ENCODE measurements around the gene CIRBP. TPM values are rescaled to one million over a fixed set of nuclear protein-coding genes. Genes with fewer than 3 reads are reported as not detected.

Gene CIRBP
- total and polyA plus RNA-seq, 4 donors, result 41.1 to 135 (median 96.9) TPM

- WGBS, result 15% methylated on average over 84 of the region's 84 CpGs
- Histone ChIP-seq H3K9me3 (ENCODE audit: control insufficient read depth in 4 of 4, low read length in 3 of 4) (no peaks in the 10 kb centered on the region), H3K9ac (ENCODE audit: low read depth in 1 of 2, low read length in 2 of 2) (peak overlapping the region in 1 of 2 donors; percentile 24), H3K27me3 (ENCODE audit: control insufficient read depth in 4 of 4, insufficient read depth in 4 of 4, low read length in 3 of 4) (no peaks in the 10 kb centered on the region), H3K36me3 (ENCODE audit: control insufficient read depth in 4 of 4, insufficient read depth in 3 of 4, low read depth in 1 of 4, low read length in 3 of 4) (no peaks in the 10 kb centered on the region), H3K27ac (ENCODE audit: low read depth in 1 of 2, low read length in 2 of 2) (peak overlapping the region; percentile 38 to 57), H3K4me1 (ENCODE audit: control insufficient read depth in 4 of 4, insufficient read depth in 4 of 4, low read length in 3 of 4) (peaks cover 25 to 59% (median 38%) of the 10 kb centered on the region in 4 donors), H3K4me3 (ENCODE audit: low read depth in 1 of 3, low read length in 3 of 3) (peak overlapping the region in 1 of 3 donors; percentile 23)
- TF ChIP-seq HNF4G (IDR thresholded peaks at IDR 0.05) (no peak), TAF1 (conservative IDR thresholded peaks at IDR 0.05) (no peak), JUND (IDR thresholded peaks at IDR 0.05) (no peak), FOXA1 (IDR thresholded peaks at IDR 0.05) (no peak), GABPA (IDR thresholded peaks at IDR 0.05 in 1 of 2, conservative IDR thresholded peaks at IDR 0.05 in 1 of 2) (no peak), ZBTB33 (IDR thresholded peaks at IDR 0.05) (no peak), RAD21 (IDR thresholded peaks at IDR 0.05) (peak in 1 of 2 donors; percentile 65), REST (IDR thresholded peaks at IDR 0.05) (no peak), ATF3 (IDR thresholded peaks at IDR 0.05) (no peak), CTCF (IDR thresholded peaks at IDR 0.05; ENCODE audit: low read depth, low read length, missing input control) (peak; percentile 79), NR2F2 (IDR thresholded peaks at IDR 0.05) (no peak), HNF4A (conservative IDR thresholded peaks at IDR 0.05) (no peak), RXRA (IDR thresholded peaks at IDR 0.05) (no peak), MAX (IDR thresholded peaks at IDR 0.05) (no peak), SP1 (IDR thresholded peaks at IDR 0.05) (no peak), YY1 (IDR thresholded peaks at IDR 0.05) (no peak)
- DNase-seq (ENCODE audit: low spot score), result peak; percentile 82
Observed at GRCh38 chr19:1239796-1240737, 29.1 kb upstream of the CIRBP start.

All from liver (tissue), 9 donors.